Sigmoid colon (tissue), 7 donors: Measurements from ENCODE around the gene CPE. TPM values are rescaled to one million over a fixed set of nuclear protein-coding genes. Genes with fewer than 3 reads are reported as not detected.

ENCODE experiments used
- DNase-seq: peaks from one replicate; pipeline ENCODE4 v3.0.0-alpha.2; 2019
- H3K27ac ChIP-seq, 4 donors: fragments of 200-600 bp; sonication (generic); one replicate each; pipeline ENCODE4 v1.5.1; 2016 to 2019; ENCODE audit warnings: mild to moderate bottlenecking in 1 of 4
- H3K27me3 ChIP-seq, 3 donors: fragments of 200-600 bp; sonication (generic); one replicate each; pipeline ENCODE4 v1.5.1; 2019; ENCODE audit warnings: mild to moderate bottlenecking in 1 of 3
- H3K36me3 ChIP-seq, 4 donors: fragments of 200-600 bp; sonication (generic); one replicate each; pipeline ENCODE4 v1.5.1; 2016 to 2019
- H3K4me1 ChIP-seq, 4 donors: fragments of 200-600 bp; sonication (generic); one replicate each; pipeline ENCODE4 v1.5.1; 2017 to 2019
- H3K4me3 ChIP-seq, 4 donors: fragments of 200-600 bp; sonication (generic); one replicate each; pipeline ENCODE4 v1.5.1; 2017 to 2019; ENCODE audit warnings: mild to moderate bottlenecking in 2 of 4, moderate library complexity in 1 of 4
- H3K9me3 ChIP-seq, 4 donors: fragments of 200-600 bp in 3 of 4; sonication (generic) in 3 of 4; one replicate each; pipeline versions ENCODE4 v1.5.1 to v1.6.1; 2013 to 2019
- CTCF ChIP-seq, 4 experiments: fragments of 450-650 bp in 3 of 4; fragments of 200-600 bp in 1 of 4; IDR thresholded peaks; one replicate each; pipeline ENCODE4 v1.5.1; 2016 to 2019; ENCODE audit warnings: antibody characterized with exemption in 4 of 4, mild to moderate bottlenecking in 3 of 4, moderate library complexity in 2 of 4
- EP300 ChIP-seq, 4 donors: sonication (generic); formaldehyde crosslinking; IDR thresholded peaks; one replicate each; pipeline ENCODE4 v1.6.1; 2017; ENCODE audit warnings: antibody characterized with exemption in 4 of 4
- POLR2A ChIP-seq, 2 donors: fragments of 450-650 bp; IDR thresholded peaks; one replicate each; pipeline ENCODE4 v1.6.1; 2016; ENCODE audit warnings: antibody characterized with exemption in 2 of 2, mild to moderate bottlenecking in 2 of 2, moderate library complexity in 2 of 2
- POLR2AphosphoS5 ChIP-seq, 4 donors: sonication (generic); formaldehyde crosslinking; IDR thresholded peaks; one replicate each; pipeline ENCODE4 v1.6.1; 2017; ENCODE audit warnings: antibody characterized with exemption in 4 of 4
- WGBS, 2 donors: extraction: QIAGEN DNeasy Blood & Tissue Kit; methylation state at CpG; one replicate each; pipeline ENCODE4 v1.1.7; 2013; 5-methylcytosine and 5-hydroxymethylcytosine counted together
- intact Hi-C: fragments of 100-400 bp; cut with DNase I; formaldehyde crosslinking; loops from one replicate; pipeline ENCODE4 v1.15.1; 2023
- polyA plus RNA-seq, 3 donors: library from polyadenylated mRNA; stranded (reverse); fragments of 200-250 nt; gene quantifications; one replicate each; pipeline ENCODE4 v1.2.3, GENCODE V29; 2013
- total RNA-seq, 4 donors: library from RNA; depleted of rRNA; stranded (reverse); fragments of >200 nt; gene quantifications; one replicate each; pipeline ENCODE4 v1.1.0, GENCODE V29; 2016
- donor health status: healthy with polysubstance abuse.
- donor health status: Bipolar disorder and iron deficiency.
- donor health status: healthy.

Gene CPE
- total and polyA plus RNA-seq, 7 donors, result 5.4 to 64.5 (median 31.8) TPM

DNA sequence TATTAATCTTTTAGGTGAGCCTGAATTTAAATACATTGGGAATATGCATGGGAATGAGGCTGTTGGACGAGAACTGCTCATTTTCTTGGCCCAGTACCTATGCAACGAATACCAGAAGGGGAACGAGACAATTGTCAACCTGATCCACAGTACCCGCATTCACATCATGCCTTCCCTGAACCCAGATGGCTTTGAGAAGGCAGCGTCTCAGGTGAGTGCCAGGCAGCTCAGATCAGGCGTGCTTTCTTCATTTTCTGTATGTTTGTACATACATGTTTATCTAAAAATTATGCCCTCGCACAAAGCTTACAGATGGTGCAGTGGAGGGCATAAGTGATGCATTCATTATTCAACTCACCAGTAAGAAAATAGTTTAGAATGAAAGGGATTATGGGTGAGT lies 85.6 kb downstream of the CPE start:
- Histone ChIP-seq H3K36me3 (no peaks in the 10 kb centered on the region), H3K27me3 (no peaks in the 10 kb centered on the region), H3K27ac (no peak overlapping the region), H3K4me3 (no peak overlapping the region), H3K9me3 (no peaks in the 10 kb centered on the region), H3K4me1 (peaks cover 0 to 19% (median 9%) of the 10 kb centered on the region in 4 donors)
- TF ChIP-seq POLR2AphosphoS5 (IDR thresholded peaks at IDR 0.05), result no peak
- TF ChIP-seq POLR2A (IDR thresholded peaks at IDR 0.05), result no peak
- TF ChIP-seq EP300 (IDR thresholded peaks at IDR 0.05), result no peak
- no peak for TF ChIP-seq CTCF (IDR thresholded peaks at IDR 0.05)
- WGBS, 2 donors, result 71 to 79% methylated on average over 7 of the region's 7 CpGs
- DNase-seq, result no peak
- intact Hi-C loops, result loop anchor here (1.0 to 10.0 kb wide), 2 partner anchors 90 to 333 kb away; partner anchors contain the start of gene CPE

GRCh38 chr4:165464813-165465381 lies 86.1 kb downstream of the CPE start:
- H3K27me3 ChIP-seq, result no peaks in the 10 kb centered on the region
- H3K36me3 ChIP-seq, result no peaks in the 10 kb centered on the region
- intact Hi-C loops, result loop anchor here (1.0 to 10.0 kb wide), 2 partner anchors 90 to 334 kb away; partner anchors contain the start of gene CPE
- H3K27ac ChIP-seq, result no peak overlapping the region
- H3K9me3 ChIP-seq, result no peaks in the 10 kb centered on the region
- no peak overlapping the region for H3K4me3 ChIP-seq
- peaks cover 0 to 19% (median 9%) of the 10 kb centered on the region in 4 donors for H3K4me1 ChIP-seq
- 13 to 24% methylated on average over 9 of the region's 9 CpGs for WGBS, 2 donors
- TF ChIP-seq CTCF (IDR thresholded peaks at IDR 0.05) (peak; percentile 53 to 72 (median 62)), EP300 (IDR thresholded peaks at IDR 0.05) (no peak), POLR2A (IDR thresholded peaks at IDR 0.05) (no peak), POLR2AphosphoS5 (IDR thresholded peaks at IDR 0.05) (no peak)
- no peak for DNase-seq

- TF ChIP-seq EP300 (IDR thresholded peaks at IDR 0.05), result no peak
- no peak for TF ChIP-seq POLR2A (IDR thresholded peaks at IDR 0.05)
- TF ChIP-seq POLR2AphosphoS5 (IDR thresholded peaks at IDR 0.05), result no peak
- no peak for TF ChIP-seq CTCF (IDR thresholded peaks at IDR 0.05)
Observed at GRCh38 chr4:165470009-165470408, 91.2 kb downstream of the CPE start.

GRCh38 chr4:165472943-165473676 lies 94.3 kb downstream of the CPE start:
- intact Hi-C loops, result no loop called here
- DNase-seq, result no peak
- H3K27ac ChIP-seq, result no peak overlapping the region
- H3K9me3 ChIP-seq, result peaks cover 0 to 3% (median 2%) of the 10 kb centered on the region in 4 donors
- 91 to 95% methylated on average over 2 of the region's 2 CpGs for WGBS, 2 donors
- H3K27me3 ChIP-seq, result no peaks in the 10 kb centered on the region
- H3K36me3 ChIP-seq, result no peaks in the 10 kb centered on the region
- no peak overlapping the region for H3K4me3 ChIP-seq
- TF ChIP-seq CTCF (IDR thresholded peaks at IDR 0.05), result no peak
- TF ChIP-seq POLR2A (IDR thresholded peaks at IDR 0.05), result no peak
- no peak for TF ChIP-seq EP300 (IDR thresholded peaks at IDR 0.05)
- TF ChIP-seq POLR2AphosphoS5 (IDR thresholded peaks at IDR 0.05), result no peak
- no peaks in the 10 kb centered on the region for H3K4me1 ChIP-seq

More at GRCh38 chr4:165470009-165470408, 91.2 kb downstream of the CPE start:
- no peak overlapping the region for H3K27ac ChIP-seq
- no peak for DNase-seq
- H3K27me3 ChIP-seq, result no peaks in the 10 kb centered on the region
- WGBS, 2 donors, result 66 to 80% methylated on average over 2 of the region's 2 CpGs
- no peak overlapping the region for H3K4me3 ChIP-seq
- H3K9me3 ChIP-seq, result peaks cover 0 to 3% (median 2%) of the 10 kb centered on the region in 4 donors
- intact Hi-C loops, result no loop called here
- no peaks in the 10 kb centered on the region for H3K4me1 ChIP-seq
- H3K36me3 ChIP-seq, result no peaks in the 10 kb centered on the region
